ENCODE data around the gene OBSCN. TPM values are rescaled to one million over a fixed set of nuclear protein-coding genes. Genes with fewer than 3 reads are reported as not detected.
"Not testable (repeated sequence)": the region's sequence is repeated elsewhere in the genome, so short reads cannot be mapped to it uniquely, and the experiment has no call there.

The OBSCN gene
- total RNA-seq, 1 donor from 2014 or later: 42.4 TPM

DNA sequence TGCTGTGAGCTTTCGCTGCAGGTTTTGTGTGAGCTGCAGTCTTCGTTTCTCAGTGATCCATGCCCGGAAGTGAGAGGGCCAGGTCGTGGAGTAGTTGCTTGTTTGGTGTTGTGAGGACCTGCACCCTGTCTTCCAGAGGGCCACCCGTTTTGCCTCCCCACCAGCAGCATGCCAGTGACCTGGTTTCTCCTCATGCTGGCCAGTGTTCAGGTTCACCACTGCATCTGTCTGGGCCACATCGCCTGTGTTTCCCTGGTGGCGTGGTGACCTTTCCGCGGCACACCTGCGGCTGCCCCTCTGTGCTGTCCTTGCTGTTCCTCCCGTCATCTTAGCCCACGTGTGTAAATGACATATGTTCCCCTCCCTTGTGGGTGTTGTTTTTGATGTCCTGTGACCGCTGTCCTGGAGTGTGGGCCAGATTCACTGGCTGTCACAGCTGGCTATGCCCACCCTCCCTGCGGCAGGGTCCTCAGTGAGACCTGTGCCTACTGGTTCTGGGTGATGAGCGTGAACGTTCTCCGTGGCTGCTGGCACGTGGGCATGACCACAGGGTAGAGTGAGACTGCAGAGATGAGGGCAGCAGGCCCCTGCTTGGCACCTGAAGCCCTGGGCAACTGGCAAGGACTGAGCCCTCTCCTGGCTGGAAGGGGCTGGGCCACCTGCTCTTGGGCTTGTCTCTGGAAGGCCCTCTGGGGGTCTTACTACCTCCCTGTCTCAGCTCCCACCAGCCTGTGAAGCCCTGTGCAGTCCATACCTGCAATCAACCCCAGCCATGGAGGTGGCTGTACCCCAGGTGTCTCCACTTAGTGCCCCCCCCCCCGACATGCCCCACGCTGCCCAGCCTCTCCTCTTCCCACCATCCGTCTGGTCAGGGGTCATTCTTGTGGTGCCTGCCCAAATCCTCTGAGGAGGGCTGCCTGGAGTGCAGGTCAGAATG is 35.0 kb upstream of the OBSCN start:
- DNase-seq: no peak

DNA sequence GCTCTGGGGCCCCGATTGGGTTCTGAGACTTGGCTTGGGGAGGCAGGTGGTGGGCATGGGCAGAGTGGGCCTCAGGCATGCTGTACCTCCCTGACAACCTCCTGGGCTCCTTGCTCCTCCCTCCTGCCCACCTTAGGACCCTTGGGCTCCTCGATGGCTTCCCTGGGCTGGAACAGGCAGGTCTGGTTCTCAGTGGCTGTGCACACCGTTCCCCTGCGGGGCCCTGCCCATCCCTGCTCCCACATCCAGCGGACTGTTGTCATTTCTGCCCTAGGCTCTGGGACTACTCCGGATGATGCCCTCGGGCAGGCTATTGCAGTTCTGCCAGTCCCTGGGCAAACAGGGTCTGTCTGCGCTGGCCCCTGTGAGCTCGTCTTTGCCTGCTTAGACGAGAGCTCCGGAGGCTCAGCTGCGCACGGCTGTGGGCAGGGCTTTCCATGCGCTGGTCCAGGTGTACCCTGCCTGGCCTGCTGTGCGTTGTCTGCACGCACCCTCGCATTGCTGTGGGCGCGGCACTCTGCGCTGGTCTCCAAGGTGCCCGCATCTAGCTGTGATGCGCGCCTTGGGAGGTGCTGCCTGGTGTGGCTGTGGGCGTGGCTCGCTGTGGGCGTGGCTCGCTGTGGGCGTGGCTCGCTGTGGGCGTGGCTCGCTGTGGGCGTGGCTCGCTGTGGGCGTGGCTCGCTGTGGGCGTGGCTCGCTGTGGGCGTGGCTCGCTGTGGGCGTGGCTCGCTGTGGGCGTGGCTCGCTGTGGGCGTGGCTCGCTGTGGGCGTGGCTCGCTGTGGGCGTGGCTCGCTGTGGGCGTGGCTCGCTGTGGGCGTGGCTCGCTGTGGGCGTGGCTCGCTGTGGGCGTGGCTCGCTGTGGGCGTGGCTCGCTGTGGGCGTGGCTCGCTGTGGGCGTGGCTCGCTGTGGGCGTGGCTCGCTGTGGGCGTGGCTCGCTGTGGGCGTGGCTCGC is 34.0 kb upstream of the OBSCN start:
- not testable (repeated sequence) for DNase-seq

- no peak for DNase-seq
Measured at GRCh38 chr1:228174482-228175315, 33.1 kb upstream of the OBSCN start.

DNA sequence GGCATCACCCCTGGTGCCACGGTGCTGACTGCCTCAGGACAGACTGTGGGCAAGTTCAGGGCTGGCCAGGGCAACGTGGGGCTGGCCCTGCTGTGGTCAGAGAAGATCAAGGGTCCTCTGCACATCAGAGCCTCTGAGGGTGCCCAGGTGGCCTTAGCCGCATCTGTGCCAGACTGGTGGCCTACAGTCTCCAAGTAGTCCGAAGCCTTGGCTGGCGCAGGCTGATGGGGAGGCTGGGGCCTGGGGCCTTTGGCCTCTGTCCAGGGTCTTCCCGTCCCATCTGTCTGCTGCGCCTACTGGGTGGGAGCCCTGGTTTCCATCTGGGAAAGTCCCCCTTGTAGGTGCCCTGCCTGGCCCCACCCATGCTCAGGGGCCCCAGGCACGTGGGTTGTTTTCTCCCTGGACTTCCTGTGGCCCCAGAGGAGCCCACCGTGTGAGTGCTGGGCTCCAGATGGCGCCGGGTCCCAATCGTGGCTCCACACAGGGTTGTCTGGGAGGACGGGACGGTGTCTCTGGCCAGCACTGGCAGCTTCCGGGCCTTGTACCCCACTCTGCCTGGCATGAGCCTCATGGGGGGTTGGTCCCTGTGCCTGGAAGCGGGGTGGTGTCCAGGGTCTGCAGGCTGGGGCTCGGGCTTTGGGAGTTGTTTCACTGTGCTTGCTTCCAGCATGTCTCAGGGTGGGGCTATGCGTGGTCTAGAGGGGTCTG is 32.4 kb upstream of the OBSCN start:
- DNase-seq: no peak

- DNase-seq: no peak
Measured at GRCh38 chr1:228176024-228176395, 31.8 kb upstream of the OBSCN start.

DNA sequence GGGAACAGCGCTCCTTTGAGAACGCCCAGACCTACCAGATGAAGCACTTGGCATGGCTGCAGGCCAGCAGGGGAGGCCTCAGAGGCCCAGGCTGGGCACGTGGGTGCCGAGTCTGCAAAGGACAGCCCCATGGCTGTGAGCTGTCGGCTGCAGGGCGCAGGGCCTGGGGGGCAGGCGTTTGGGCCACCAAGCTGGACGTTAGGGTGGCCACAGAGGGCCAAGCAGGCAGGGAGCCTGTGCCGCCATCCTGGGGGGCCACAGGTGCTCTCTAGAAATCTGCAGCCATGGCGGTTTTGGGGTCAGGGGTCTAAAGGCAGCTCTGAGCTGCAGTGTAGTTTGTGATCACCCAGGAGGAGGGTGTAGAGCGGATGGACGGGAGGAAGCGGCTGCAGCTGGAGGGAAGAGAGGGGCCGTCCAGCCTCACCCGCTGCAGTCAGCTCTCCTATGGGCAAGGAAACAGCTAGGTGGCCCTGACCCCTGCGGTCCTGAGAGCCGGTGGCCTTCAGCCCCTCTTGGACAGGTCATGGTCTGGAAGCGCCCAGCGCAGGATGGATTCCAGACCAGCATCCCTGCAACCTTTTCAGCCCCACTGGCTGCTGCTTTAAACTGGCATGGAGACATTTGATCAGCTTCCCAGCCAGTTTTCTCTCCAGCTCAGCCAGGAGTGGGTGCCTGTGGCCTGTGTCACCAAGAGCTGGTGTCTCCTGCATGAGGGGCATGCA is 31.2 kb upstream of the OBSCN start:
- no peak for DNase-seq

DNA sequence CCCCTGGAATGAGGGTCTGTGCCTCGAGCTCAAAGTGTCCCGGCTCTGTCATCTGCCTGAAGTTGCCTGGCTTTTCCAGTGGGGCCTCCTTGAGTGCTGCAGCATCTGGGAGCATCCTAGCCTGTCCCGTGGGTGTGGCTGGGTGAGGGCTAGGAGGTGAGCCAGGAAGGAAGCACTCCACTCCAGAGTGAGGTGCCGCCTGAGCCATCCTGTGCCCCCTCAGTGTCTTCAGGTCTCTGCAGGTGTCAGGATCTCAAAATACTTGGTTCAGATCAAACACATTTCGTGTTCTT is 30.7 kb upstream of the OBSCN start:
- DNase-seq: no peak

DNA sequence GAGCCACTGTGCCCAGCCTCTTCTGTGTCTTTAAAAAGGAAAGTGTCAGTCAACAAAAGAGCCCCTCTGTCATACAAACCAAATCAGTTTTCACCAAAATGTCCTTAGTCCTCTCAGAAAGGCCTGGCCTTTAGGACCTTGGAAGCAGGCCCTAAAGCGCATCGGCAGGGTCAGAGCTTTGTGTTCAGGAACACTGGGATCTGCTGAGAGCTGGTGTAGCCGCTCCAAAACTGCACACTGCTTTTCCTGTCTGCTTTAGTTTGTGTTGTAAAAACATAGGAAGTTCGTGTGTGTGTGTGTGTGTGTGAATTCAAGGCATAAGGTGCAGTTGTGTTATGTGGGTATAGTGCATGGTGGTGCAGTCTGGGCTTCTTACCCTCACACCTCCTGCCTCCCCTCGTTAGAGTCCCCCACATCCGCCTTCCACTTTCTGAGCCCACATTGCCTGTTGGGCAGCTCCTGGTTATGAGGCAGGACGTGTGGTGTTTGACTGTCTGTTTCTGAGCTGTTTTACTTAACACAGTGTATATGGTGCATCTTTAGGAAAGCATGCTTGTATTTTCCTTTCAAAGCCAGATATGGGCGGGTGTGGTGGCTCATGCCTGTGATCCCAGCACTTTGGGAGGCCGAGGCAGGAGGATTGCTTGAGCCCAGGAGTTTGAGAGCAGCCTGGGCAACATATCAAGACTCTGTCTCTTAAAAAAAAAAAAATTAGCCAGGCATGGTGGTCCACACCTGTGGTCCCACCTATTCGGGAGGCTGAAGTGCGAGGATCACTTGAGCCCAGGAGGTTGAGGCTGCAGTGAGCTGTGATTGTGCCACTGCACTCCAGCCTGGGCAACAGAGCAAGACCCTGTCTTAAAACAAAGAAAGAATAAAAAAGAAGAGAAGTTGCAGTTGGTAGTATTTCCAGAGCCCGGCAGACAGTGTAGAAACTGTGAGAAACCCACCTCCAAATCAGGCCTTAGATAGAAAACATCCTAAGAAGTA is 29.8 kb upstream of the OBSCN start:
- no peak for DNase-seq

GRCh38 chr1:228178737-228179684 is 28.8 kb upstream of the OBSCN start:
- DNase-seq: no peak

DNA sequence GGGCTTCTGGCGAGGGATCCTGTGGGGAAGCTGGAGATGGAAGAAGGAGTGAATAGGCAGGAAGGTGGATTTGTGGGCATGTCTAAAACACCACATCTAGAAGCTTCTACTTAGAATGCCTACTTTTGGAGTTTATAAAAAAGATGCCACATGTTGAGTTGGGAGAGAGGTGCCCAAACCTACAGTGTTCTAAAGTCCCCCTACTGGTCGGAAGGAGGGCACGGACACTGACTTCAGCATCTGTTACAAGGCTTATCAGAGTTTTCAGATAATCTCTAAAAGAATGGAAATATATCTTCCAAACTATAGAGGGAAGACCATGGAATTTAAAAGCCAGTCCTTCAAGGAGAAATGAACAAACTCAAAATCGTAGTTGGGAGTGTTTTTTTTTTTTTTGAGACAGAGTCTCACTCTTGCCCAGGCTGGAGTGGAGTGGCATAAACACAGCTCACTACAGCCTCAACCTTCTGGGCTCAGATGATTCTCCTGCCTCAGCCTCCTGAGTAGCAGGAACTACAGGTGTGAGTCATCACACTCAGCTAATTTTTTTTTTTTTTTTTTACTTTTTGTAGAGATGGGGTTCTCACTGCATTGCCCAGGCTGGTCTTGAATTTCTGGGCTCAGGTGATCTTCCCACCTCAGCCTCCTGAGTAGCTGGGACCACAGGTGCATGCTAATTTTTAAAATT is 27.4 kb upstream of the OBSCN start:
- no peak for DNase-seq

DNA sequence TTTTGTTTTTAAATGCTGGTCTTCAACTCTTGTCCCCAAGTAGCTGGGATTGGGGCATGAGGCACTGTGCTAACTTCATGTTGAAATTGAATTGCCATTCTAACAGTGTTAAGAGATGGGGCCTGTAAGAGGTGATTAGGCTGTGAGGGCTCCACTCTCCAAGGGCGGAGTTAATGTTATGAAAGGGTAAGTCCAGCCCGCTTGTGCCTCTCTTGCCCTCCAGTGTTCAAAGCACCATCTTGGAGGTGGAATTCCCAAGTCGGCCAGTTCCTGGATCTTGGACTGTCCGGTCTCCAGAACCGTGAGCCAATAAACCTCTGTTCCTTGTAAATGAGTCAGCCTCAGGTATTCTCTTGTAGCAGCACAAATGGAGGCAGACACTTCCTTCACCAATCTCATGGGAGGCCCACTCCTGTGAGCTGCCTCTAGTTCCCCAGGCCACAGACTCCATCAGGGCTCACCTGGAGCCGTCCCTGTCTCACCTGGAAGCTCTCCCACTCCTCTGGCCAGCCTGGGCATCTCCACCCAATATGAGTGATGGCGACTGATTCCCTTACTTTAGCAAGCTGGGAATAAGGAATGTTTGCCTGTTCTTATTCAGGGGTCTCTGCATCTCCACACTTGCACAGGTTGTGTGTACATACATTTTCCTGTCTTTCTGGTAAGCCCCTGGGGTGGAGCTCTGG is 26.7 kb upstream of the OBSCN start:
- no peak for DNase-seq

DNA sequence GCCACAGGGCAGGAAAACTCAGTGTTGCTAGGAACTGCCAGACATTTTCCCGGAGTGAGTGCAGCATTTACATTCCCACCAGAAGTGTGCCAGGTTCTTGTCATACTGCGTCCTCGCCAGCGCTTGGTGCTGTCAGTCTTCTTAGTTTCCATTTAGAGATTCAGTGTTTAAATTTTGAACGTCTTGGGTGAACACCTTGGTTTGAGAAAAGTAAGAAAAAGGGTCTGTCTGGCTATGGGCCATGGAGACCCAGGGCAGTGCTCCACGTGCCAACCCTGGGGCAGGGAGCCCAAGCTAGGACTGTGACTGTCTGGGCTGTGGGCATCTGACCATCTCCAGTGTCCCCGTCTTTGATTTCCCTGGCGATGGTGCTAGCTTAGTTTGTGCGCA is 26.2 kb upstream of the OBSCN start:
- no peak for DNase-seq

- no peak for DNase-seq
Measured at GRCh38 chr1:228182296-228183030, 25.4 kb upstream of the OBSCN start.

DNA sequence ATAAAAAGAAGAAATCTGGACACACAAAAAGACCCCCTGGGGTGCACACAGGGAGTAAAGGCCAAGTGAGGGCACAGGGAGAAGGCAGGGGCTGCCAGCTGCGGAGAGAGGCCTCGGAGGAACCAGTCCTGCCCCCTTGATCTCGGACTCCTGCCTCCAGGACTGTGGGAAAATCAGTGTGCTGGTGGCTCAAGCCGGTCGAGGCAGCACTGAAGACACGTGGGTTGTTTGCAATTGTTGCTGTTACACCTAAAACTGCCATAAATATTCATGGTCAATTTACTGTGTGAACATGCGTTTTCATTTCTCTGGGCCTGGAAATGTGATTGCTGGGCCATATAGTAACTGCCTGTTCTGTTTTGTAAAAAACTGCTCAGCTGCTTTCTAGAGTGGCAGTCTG is 23.7 kb upstream of the OBSCN start:
- no peak for DNase-seq

- DNase-seq: no peak
Measured at GRCh38 chr1:228185641-228185965, 22.2 kb upstream of the OBSCN start.

GRCh38 chr1:228188249-228188648 is 19.6 kb upstream of the OBSCN start:
- DNase-seq: not testable (repeated sequence)

DNA sequence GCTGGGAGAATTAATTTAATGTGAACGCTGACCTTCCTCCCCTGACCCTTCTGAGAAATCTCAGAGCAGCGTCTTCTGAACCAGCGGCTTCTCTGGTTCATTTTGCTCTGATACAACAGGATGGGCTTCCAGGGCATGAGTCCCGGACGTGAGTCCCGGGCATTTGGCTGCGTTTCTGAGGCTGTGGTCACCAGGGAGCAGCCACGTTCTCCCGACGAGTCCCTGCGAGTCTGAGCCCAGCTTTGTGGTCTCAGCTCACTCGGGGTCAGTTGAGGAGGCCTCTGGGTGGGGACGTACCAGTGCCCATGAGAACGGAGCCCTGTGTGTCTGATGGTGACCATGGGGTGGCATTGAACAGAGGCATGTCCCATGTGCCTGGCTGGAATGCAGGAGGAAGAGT is 17.7 kb upstream of the OBSCN start:
- no peak for DNase-seq
